ENCODE results near the gene CDH23.

DNA sequence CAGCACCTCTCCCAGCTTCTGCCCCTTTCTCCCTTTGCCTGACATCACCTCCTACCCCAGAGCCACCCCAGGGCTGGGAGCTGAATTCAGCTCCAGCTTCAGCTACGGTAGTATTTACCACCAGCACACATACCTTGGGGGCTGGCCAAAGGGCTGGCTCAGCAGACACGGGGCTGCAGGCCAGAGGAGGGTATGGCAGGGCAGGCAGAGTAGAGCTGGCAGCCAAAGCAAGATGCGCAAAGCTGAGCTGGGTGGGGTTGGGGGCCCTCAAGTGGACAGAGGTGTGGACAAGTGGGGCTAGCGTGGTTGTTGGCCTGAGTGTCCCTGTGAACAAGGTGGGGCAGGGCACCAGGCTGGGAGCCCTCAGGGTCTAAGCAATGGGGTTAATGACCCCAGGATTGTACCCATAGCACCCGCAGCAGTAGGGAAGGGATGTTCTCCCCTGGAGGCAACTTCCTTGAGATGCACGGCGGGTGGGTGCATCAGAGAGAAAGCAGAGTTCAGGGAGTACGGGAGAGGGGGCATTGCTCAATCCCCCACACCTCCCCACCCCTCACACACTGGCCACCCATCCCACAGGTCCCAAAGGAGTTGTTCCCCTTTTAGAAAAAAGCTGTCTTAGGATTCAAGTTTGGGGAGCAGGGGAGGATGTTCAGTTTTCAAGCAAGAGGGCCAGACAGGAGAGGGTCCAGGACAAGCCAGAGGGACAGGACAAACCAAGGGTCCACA lies 368.6 kb downstream of the CDH23 start:
- TF ChIP-seq, protein P1, sequence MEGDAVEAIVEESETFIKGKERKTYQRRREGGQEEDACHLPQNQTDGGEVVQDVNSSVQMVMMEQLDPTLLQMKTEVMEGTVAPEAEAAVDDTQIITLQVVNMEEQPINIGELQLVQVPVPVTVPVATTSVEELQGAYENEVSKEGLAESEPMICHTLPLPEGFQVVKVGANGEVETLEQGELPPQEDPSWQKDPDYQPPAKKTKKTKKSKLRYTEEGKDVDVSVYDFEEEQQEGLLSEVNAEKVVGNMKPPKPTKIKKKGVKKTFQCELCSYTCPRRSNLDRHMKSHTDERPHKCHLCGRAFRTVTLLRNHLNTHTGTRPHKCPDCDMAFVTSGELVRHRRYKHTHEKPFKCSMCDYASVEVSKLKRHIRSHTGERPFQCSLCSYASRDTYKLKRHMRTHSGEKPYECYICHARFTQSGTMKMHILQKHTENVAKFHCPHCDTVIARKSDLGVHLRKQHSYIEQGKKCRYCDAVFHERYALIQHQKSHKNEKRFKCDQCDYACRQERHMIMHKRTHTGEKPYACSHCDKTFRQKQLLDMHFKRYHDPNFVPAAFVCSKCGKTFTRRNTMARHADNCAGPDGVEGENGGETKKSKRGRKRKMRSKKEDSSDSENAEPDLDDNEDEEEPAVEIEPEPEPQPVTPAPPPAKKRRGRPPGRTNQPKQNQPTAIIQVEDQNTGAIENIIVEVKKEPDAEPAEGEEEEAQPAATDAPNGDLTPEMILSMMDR (IDR thresholded peaks at IDR 0.05) = peak in 1 of 6 experiments; percentile 12
- no peak for TF ChIP-seq POLR2A (IDR thresholded peaks at IDR 0.05)
